Measurements from ENCODE around the gene HSD17B10.
"Not testable (repeated sequence)": the region's sequence is repeated elsewhere in the genome, so short reads cannot be mapped to it uniquely, and the experiment has no call there.

The HSD17B10 gene

GRCh38 chrX:53433651-53434639, at the start of gene HSD17B10:
HSD17B10 (minus strand) TSS chrX:53434370; CDS start chrX:53434345, 25 bp downstream.
- peak; percentile 88 for DNase-seq

DNA sequence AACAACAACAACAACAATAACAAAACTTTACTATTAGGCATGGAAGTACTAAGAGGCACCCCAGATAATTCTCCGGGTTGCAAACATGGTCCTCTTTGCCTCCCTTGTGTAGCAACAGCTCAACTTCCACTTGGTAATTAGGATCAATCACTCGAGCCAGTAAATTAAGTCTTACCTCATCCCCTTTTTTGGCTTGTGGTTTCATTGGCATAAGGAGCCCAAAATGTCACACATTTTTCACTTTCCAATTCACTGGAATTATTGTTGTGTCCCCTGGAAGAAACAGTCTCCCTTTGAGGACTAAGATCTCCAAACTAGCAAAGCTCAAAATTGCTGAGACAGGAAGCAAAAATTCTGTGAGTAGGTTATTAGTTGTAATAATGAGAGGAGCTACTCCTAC, 49.2 kb upstream of the HSD17B10 start:
- DNase-seq, result no peak

- DNase-seq, result peak; percentile 26
These were observed 47.8 kb upstream of the HSD17B10 start for GRCh38 chrX:53481816-53482465.

- no peak for DNase-seq
These were observed 46.9 kb upstream of the HSD17B10 start for GRCh38 chrX:53481093-53481492.

- no peak for DNase-seq
These were observed 45.1 kb upstream of the HSD17B10 start for GRCh38 chrX:53479301-53479700.

- no peak for DNase-seq
These were observed 42.2 kb upstream of the HSD17B10 start for GRCh38 chrX:53476371-53476770.

DNA sequence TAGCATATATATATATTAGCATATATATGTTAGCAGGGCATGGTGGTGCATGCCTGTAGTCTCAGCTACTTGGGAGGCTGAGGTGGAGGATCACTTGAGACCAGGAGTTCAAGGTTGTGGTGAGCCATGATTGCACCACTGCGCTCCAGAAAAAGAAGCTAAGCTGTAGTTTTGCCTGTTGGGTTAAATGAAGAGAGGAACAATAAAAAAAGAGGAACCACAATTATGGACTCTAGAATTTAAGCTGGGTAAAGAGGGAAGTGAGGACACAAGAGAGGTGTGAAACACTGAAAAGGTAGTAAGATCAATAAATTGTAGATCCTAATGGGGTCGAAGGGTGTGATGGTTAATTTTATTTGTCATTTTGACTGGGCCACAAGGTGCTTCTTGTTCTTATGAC, 40.5 kb upstream of the HSD17B10 start:
- DNase-seq, result no peak

GRCh38 chrX:53471346-53471745, 37.2 kb upstream of the HSD17B10 start:
- DNase-seq, result no peak

DNA sequence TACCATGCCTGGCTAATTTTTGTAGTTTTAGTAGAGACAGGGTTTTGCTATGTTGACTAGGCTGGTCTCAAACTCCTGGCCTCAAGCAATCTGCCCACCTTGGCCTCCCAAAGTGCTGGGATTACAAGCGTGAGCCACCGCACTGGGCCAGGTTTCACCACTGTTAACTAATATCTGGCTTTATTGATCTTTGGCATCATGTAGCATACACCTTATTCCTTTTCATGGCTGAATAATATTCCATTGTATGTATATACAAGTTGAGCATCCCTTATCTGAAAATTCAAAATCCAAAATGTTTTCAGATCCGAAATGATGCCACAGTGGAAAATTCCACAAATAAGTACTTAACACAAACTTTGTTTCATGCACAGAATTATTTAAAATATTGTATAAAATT, 34.5 kb upstream of the HSD17B10 start:
- not testable (repeated sequence) for DNase-seq

GRCh38 chrX:53458082-53458481, 23.9 kb upstream of the HSD17B10 start:
- no peak for DNase-seq

DNA sequence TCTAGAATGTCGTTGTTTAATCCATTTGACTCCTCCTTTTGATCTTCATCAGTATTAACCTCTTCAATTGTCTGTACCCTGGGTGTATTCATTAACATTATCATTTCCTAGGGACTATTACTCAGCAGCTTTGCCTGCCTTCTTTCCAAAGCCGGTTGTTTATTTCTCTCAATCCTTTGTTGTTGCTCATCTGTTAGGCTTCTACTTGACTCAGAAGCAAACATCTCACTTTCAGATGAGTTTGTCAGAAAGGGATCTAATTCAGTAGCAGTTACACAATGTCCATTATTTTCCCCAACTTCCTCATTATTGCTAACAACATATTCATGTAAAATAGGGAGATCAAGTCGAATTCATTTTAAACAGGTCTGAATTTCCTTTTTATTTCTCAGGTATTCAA, 22.1 kb upstream of the HSD17B10 start:
- DNase-seq, result no peak

DNA sequence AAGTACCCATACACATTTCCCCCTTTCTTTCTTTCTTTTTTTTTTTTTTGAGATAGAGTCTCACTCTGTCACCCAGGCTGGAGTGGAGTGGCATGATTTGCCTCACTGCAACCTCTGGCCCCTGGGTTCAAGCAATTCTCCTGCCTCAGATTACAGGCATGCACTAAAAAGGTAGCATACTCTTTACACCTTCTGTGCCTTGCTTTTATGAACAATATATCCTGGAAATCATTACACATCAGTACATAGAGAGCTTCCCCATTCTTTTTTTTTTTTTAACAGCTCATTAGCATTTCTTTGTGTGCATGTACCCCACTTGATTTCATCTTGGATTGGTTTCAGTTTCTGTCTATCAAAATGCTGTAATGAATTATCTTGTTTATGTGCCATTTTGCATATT, 18.6 kb upstream of the HSD17B10 start:
- no peak for DNase-seq

GRCh38 chrX:53449632-53450031, 15.5 kb upstream of the HSD17B10 start:
- no peak for DNase-seq

GRCh38 chrX:53447441-53447840, 13.3 kb upstream of the HSD17B10 start:
- no peak for DNase-seq

DNA sequence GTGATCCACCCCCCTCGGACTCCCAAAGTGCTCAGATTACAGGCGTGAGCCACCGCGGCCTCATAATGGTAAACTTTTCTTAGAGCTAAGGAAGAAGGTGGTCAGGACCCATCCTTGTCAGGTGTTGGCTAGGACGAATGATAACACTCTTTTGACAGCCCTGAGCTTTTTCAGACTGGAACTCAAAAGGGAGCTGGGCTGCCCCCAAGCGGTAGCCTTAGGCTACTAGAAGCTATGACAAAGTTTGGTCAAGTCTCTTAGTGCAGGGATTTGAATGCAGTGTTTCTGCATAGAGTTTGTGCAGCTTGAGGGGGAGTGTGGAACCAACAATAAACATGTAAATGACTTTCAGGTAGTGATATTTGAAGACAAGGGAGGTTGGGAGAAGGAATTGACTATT, 11.8 kb upstream of the HSD17B10 start:
- DNase-seq, result no peak

- DNase-seq, result no peak
These were observed 8.1 kb upstream of the HSD17B10 start for GRCh38 chrX:53442322-53442631.

DNA sequence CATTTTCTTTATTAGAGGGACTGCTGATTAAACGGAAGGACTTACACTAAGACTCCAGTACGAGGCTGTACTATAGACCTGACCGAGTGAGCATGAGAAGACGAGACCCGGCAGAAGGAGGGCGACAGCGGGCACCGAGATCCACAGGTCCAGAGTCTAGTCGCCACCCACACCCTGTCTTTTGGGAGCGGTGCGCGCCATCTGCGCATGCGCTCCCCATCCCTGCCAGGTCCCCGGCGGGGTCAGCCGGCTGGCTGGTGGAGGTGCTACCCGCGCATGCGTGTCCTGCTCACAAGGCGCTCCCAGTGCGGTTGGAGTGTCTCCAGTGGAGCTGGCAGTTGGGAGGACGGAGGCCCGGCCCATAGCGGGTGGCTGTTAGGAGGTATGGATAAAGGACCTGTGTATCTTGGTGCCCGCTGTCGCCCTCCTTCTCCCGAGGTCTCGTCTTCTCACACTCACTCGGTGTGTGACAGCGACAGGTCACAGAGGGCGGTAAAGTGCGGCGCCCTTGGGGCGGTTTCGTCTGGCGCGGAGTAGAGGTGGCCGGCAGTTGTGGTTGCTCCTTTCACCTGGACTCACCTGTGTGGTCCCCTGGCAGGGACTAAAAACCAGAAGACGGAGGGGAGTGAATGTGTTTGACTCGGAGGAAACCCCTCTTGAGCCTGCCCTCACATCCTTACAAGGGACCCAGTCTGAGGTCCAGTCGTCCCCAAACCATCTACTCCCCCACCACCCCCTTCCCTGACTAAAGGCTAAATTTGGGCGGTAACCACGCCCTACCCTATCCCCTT, 7.6 kb upstream of the HSD17B10 start:
- DNase-seq, result peak; percentile 75

GRCh38 chrX:53440621-53441517, 6.7 kb upstream of the HSD17B10 start:
- peak; percentile 39 for DNase-seq

GRCh38 chrX:53440101-53440500, 5.9 kb upstream of the HSD17B10 start:
- no peak for DNase-seq

GRCh38 chrX:53438832-53439230, 4.7 kb upstream of the HSD17B10 start:
- no peak for DNase-seq

DNA sequence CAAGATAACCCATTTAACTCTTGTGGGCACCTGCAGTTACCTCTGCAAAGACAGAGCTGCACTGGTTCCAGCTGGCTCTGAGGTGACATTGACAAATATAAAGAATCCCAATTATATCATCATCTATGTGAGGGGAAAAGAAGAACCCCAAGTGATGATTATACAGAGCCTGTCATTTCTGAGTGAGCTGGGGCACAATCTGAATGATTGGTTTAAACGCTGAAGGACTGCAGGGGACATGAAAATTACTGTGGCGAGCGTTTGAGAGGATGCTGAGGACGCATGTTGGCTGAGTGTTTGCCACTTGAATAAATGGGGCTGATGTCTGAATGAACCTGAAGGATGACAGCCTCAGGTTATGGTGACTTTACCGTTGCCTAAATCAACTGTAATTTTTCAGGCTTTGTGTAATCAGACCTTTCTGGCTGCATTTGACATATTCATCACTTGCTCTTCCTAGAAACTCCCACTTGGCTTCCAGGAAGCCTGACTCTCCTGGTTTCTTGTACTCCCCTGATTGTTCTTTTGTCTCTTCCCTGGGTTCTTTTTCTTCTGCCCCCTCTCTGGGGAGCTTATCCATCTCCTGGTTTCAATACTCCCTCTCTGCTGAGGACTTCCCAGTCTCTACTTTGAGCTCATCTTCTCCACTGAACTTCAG, 4.1 kb upstream of the HSD17B10 start:
- no peak for DNase-seq

GRCh38 chrX:53437206-53437605, 3.0 kb upstream of the HSD17B10 start:
- no peak for DNase-seq
